Measurements from ENCODE around the gene RBM33. TPM values are rescaled to one million over a fixed set of nuclear protein-coding genes. Genes with fewer than 3 reads are reported as not detected.

The RBM33 gene
- total and polyA plus RNA-seq, 9 of the 15 experiments (the other 6 are each of a cell fraction or from before 2014, with no cell fraction given) = 4.4 to 80.7 (median 27.3) TPM

GRCh38 chr7:155821851-155822250 is 177.4 kb downstream of the RBM33 start:
- POLR2A ChIA-PET = interaction anchor here (0.7 kb wide), 2 partner anchors 8 to 734 kb away, joined by 3 read pairs; no protein-coding TSS in a partner anchor
- no peak for TF ChIP-seq ZKSCAN8 (CRISPR knock-in tag; IDR thresholded peaks at IDR 0.05)
- no peak for TF ChIP-seq IRF9 (tag; IDR thresholded peaks at IDR 0.05)
- TF ChIP-seq ZFP30 (CRISPR knock-in tag; IDR thresholded peaks at IDR 0.05; ENCODE audit: borderline replicate concordance) = no peak
- no peak for TF ChIP-seq ZNF140 (CRISPR knock-in tag; IDR thresholded peaks at IDR 0.05)
- TF ChIP-seq MIER1 (IDR thresholded peaks at IDR 0.05; ENCODE audit: low read depth) = no peak
- no peak for TF ChIP-seq ZNF133 (CRISPR knock-in tag; IDR thresholded peaks at IDR 0.05)
- TF ChIP-seq ZNF407 (IDR thresholded peaks at IDR 0.05; ENCODE audit: low read depth) = no peak
- no peak for TF ChIP-seq TSHZ1 (CRISPR knock-in tag; IDR thresholded peaks at IDR 0.05)
- no peak for TF ChIP-seq RBM22 (IDR thresholded peaks at IDR 0.05; ENCODE audit: low read depth, low read length, poor library complexity, severe bottlenecking)
- TF ChIP-seq YBX1 (IDR thresholded peaks at IDR 0.05) = no peak
- TF ChIP-seq CCAR2 (IDR thresholded peaks at IDR 0.05; ENCODE audit: low read depth, low read length) = no peak

More at GRCh38 chr7:155821851-155822250, 177.4 kb downstream of the RBM33 start:
- FAIRE-seq (no peak), ATAC-seq (no peak), DNase-seq (ENCODE audit: extremely low read depth in 1 of 4, low spot score in 3 of 4) (no peak)
- no peak overlapping the region for H3K4me3 ChIP-seq
- H3K4me2 ChIP-seq (ENCODE audit: insufficient read depth, low read length) = no peak overlapping the region
- no peak overlapping the region for H2AFZ ChIP-seq (ENCODE audit: low read depth, low read length)
- CTCF ChIA-PET (ENCODE audit: low intra/inter-chr PET ratio) = no interaction called here
- H3K4me1 ChIP-seq (replicated peaks in 1 of 2; ENCODE audit: control insufficient read depth in 2 of 2, insufficient read depth in 2 of 2, low read length in 2 of 2) = peaks cover 0 to 3% of the 10 kb centered on the region in 2 experiments; a peak in 1 of 5 replicates
- no peaks in the 10 kb centered on the region for H3K9me1 ChIP-seq (ENCODE audit: control insufficient read depth, insufficient read depth, low read length)
- no peaks in the 10 kb centered on the region for H3K9me3 ChIP-seq (replicated peaks; ENCODE audit: control insufficient read depth, insufficient read depth, low read depth, low read length)
- 0% methylated on average over 11 of the region's 11 CpGs for WGBS (ENCODE audit: insufficient coverage, low coverage, missing lambda C conversion rate)
- H3K9ac ChIP-seq (ENCODE audit: insufficient read depth in 1 of 2, low read depth in 2 of 2, low read length in 2 of 2) = no peak overlapping the region
- H4K20me1 ChIP-seq (replicated peaks; ENCODE audit: control insufficient read depth, insufficient read depth, low read length) = 0 out of 2 replicates have a peak, but pooled peaks cover 6% of the 10 kb centered on the region
- H3K27me3 ChIP-seq (ENCODE audit: control insufficient read depth in 2 of 2, insufficient read depth in 2 of 2, low read length in 2 of 2) = peaks cover 63 to 88% of the 10 kb centered on the region in 2 experiments
- in situ Hi-C loops (cut with MboI) = no loop called here
- intact Hi-C loops (cut with micrococcal nuclease) = no loop called here
- BruUV-seq (replicated peaks) = no TSS peak
- H3K36me3 ChIP-seq (ENCODE audit: control insufficient read depth, insufficient read depth, low read length) = no peaks in the 10 kb centered on the region
- no peaks in the 10 kb centered on the region for H3K79me2 ChIP-seq (ENCODE audit: control insufficient read depth, insufficient read depth, low read length)
- no peak overlapping the region for H3K27ac ChIP-seq (ENCODE audit: extremely low read depth, low read depth, low read length)

Measured in K562 (cell line).